SH-SY5Y (cell line): ENCODE measurements around the gene S100A4.

Experiments
- GATA2 ChIP-seq: IDR thresholded peaks from 2 replicates; pipeline ENCODE4 v1.6.1; 2011; ENCODE audit warnings: mild to moderate bottlenecking, low read depth, low read length
- GATA3 ChIP-seq: IDR thresholded peaks from 2 replicates; pipeline ENCODE4 v1.6.1; 2011; ENCODE audit warnings: low read depth, mild to moderate bottlenecking, low read length, moderate library complexity

The S100A4 gene

GRCh38 chr1:153534226-153534924 lies 11.2 kb downstream of the S100A4 start:
- TF ChIP-seq GATA3 (no peak), GATA2 (no peak)

- TF ChIP-seq GATA2 = no peak
These were observed 11.9 kb downstream of the S100A4 start for GRCh38 chr1:153533689-153534201.

GRCh38 chr1:153532769-153533599 lies 12.6 kb downstream of the S100A4 start:
- no peak for TF ChIP-seq GATA2
- no peak for TF ChIP-seq GATA3

GRCh38 chr1:153532181-153532580 lies 13.4 kb downstream of the S100A4 start:
- TF ChIP-seq GATA3 = no peak
- TF ChIP-seq GATA2 = no peak

- no peak for TF ChIP-seq GATA3
- TF ChIP-seq GATA2 = no peak
These were observed 14.0 kb downstream of the S100A4 start for GRCh38 chr1:153531638-153532037.

GRCh38 chr1:153527683-153528040 lies 17.9 kb downstream of the S100A4 start:
- TF ChIP-seq GATA2 (no peak), GATA3 (no peak)

- no peak for TF ChIP-seq GATA3
- TF ChIP-seq GATA2 = no peak
These were observed 18.5 kb downstream of the S100A4 start for GRCh38 chr1:153527023-153527682.

- TF ChIP-seq GATA3 (no peak), GATA2 (peak; percentile 36; the same call in 1 of the 2 replicates)
These were observed 19.5 kb downstream of the S100A4 start for GRCh38 chr1:153526132-153526543.

- TF ChIP-seq GATA2 = no peak
- TF ChIP-seq GATA3 = no peak
These were observed 20.4 kb downstream of the S100A4 start for GRCh38 chr1:153525088-153525728.

- peak; percentile 34; the same call in 1 of the 2 replicates for TF ChIP-seq GATA2
- TF ChIP-seq GATA3 = no peak
These were observed 24.7 kb downstream of the S100A4 start for GRCh38 chr1:153520818-153521476.

GRCh38 chr1:153519242-153519641 lies 26.4 kb downstream of the S100A4 start:
- TF ChIP-seq GATA3 (no peak), GATA2 (no peak)

GRCh38 chr1:153515504-153516394 lies 29.9 kb downstream of the S100A4 start:
- no peak for TF ChIP-seq GATA3
- no peak for TF ChIP-seq GATA2

- TF ChIP-seq GATA3 = no peak
- TF ChIP-seq GATA2 = no peak
These were observed 31.9 kb downstream of the S100A4 start for GRCh38 chr1:153513666-153514065.
